Measurements from ENCODE around the gene CAPN15.
A peak's percentile ranks its signal among the peaks of the same experiment; 100 is the strongest.

GRCh38 chr16:578870-579405 is 51.4 kb downstream of the CAPN15 start:
- TF ChIP-seq CTCF (IDR thresholded peaks at IDR 0.05; ENCODE audit: insufficient read depth, low read length) = peak; percentile 89
- TF ChIP-seq SPI1 (IDR thresholded peaks at IDR 0.05; ENCODE audit: borderline replicate concordance, low read depth) = no peak
- no peak for TF ChIP-seq GABPA (IDR thresholded peaks at IDR 0.05; ENCODE audit: low read depth)

Data from HL-60 (cell line).